GM23248 (cell line): ENCODE measurements around the gene GFOD1. TPM values are rescaled to one million over a fixed set of nuclear protein-coding genes. Genes with fewer than 3 reads are reported as not detected.

Experiments used
- DNase-seq: peaks from one replicate; pipeline ENCODE4 v3.0.0-alpha.2; 2015
- H2AFZ ChIP-seq: fragments of 200-600 bp; sonication (generic); 2 replicates; pipeline ENCODE4 v1.6.1; 2016; ENCODE audit warnings: antibody characterized with exemption
- H3F3A ChIP-seq: fragments of 200-600 bp; sonication (generic); 2 replicates; pipeline ENCODE4 v1.6.1; 2016; ENCODE audit warnings: mild to moderate bottlenecking, antibody characterized with exemption, mixed run types; ENCODE audit not compliant: insufficient read depth
- H3K27ac ChIP-seq: fragments of 200-600 bp; sonication (generic); 2 replicates; pipeline ENCODE4 v1.5.1; 2016; ENCODE audit warnings: mild to moderate bottlenecking
- H3K27me3 ChIP-seq: fragments of 200-600 bp; sonication (generic); replicated peaks from 2 replicates; pipeline ENCODE4 v1.6.1; 2016; ENCODE audit warnings: mild to moderate bottlenecking; ENCODE audit not compliant: insufficient read depth
- H3K36me3 ChIP-seq: fragments of 200-600 bp; sonication (generic); 2 replicates; pipeline ENCODE4 v1.6.1; 2016; ENCODE audit warnings: low read depth, mild to moderate bottlenecking
- H3K4me1 ChIP-seq: fragments of 200-600 bp; sonication (generic); 2 replicates; pipeline ENCODE4 v1.6.1; 2016; ENCODE audit warnings: mild to moderate bottlenecking; ENCODE audit not compliant: insufficient read depth
- H3K4me2 ChIP-seq: fragments of 200-600 bp; sonication (generic); one replicate; pipeline ENCODE4 v1.6.1; 2016; ENCODE audit warnings: mild to moderate bottlenecking; ENCODE audit not compliant: unreplicated experiment
- H3K4me3 ChIP-seq: fragments of 200-600 bp; sonication (generic); 2 replicates; pipeline ENCODE4 v1.5.1; 2016; ENCODE audit warnings: mild to moderate bottlenecking
- H3K79me2 ChIP-seq: fragments of 200-600 bp; sonication (generic); 2 replicates; pipeline ENCODE4 v1.6.1; 2016; ENCODE audit warnings: mild to moderate bottlenecking; ENCODE audit not compliant: insufficient read depth
- H3K9ac ChIP-seq: fragments of 200-600 bp; sonication (generic); 2 replicates; pipeline ENCODE4 v1.6.1; 2016; ENCODE audit warnings: mild to moderate bottlenecking
- H3K9me2 ChIP-seq: fragments of 200-600 bp; sonication (generic); 2 replicates; pipeline ENCODE4 v1.6.1; 2016; ENCODE audit warnings: mixed run types, mild to moderate bottlenecking, moderate library complexity; ENCODE audit not compliant: insufficient read depth
- H3K9me3 ChIP-seq: fragments of 200-600 bp; sonication (generic); one replicate; pipeline ENCODE4 v1.6.1; 2017; ENCODE audit warnings: low read depth
- H4K20me1 ChIP-seq: fragments of 200-600 bp; sonication (generic); 2 replicates; pipeline ENCODE4 v1.6.0; 2016; ENCODE audit not compliant: insufficient read depth
- EZH2 ChIP-seq: fragments of 200-600 bp; sonication (generic); IDR thresholded peaks from 2 replicates; pipeline ENCODE4 v1.6.1; 2018; ENCODE audit warnings: antibody characterized with exemption, mild to moderate bottlenecking; ENCODE audit not compliant: insufficient read depth, poor library complexity, severe bottlenecking
- EZH2phosphoT487 ChIP-seq: fragments of 200-600 bp; sonication (generic); IDR thresholded peaks from 2 replicates; pipeline ENCODE4 v1.6.1; 2018; ENCODE audit warnings: antibody characterized with exemption, moderate library complexity, mild to moderate bottlenecking, low read depth; ENCODE audit not compliant: insufficient read depth
- WGBS, 2 experiments: methylation state at CpG; one replicate each; pipeline ENCODE4 v1.1.6; 2015 to 2017; ENCODE audit warnings: low lambda C conversion rate in 2 of 2, low coverage in 1 of 2; ENCODE audit errors: missing lambda C conversion rate in 2 of 2; 5-methylcytosine and 5-hydroxymethylcytosine counted together
- in situ Hi-C: fragments of 300-500 bp; cut with MboI; formaldehyde crosslinking; loops from 2 replicates; pipeline ENCODE4 v1.15.0; 2020
- polyA plus RNA-seq: library from polyadenylated mRNA; unstranded; fragments of >200 nt; fragmentation: Nextera tagmentation; extraction: Ambion mirVana; gene quantifications from 2 replicates; pipeline ENCODE4 v1.2.1, GENCODE V29; 2016
- total RNA-seq: library from RNA; depleted of rRNA; stranded (reverse); fragments of >200 nt; shearing (Covaris generic); gene quantifications from 2 replicates; pipeline ENCODE4 v1.2.3, GENCODE V29; 2014

Gene GFOD1
- total and polyA plus RNA-seq, 2 experiments from 2014 or later = 0.84 to 0.97 TPM

GRCh38 chr6:13531956-13532355 is 44.6 kb upstream of the GFOD1 start:
- Histone ChIP-seq H3K79me2 (no peaks in the 10 kb centered on the region), H3F3A (no peaks in the 10 kb centered on the region), H3K9ac (no peak overlapping the region), H4K20me1 (no peaks in the 10 kb centered on the region), H3K27ac (no peak overlapping the region), H3K4me3 (no peak overlapping the region), H3K4me2 (no peak overlapping the region), H3K27me3 (no peaks in the 10 kb centered on the region; the same call in 1 of the 2 replicates), H2AFZ (no peak overlapping the region), H3K36me3 (no peaks in the 10 kb centered on the region), H3K9me2 (no peaks in the 10 kb centered on the region), H3K9me3 (no peaks in the 10 kb centered on the region), H3K4me1 (peaks cover 2% of the 10 kb centered on the region; the same call in 1 of the 2 replicates)
- in situ Hi-C loops = loop anchor here (25.0 kb wide), 2 partner anchors 195 to 620 kb away; partner anchors contain the start of gene TBC1D7
- DNase-seq = no peak
- TF ChIP-seq EZH2phosphoT487 = no peak
- TF ChIP-seq EZH2 = no peak
- WGBS, 2 experiments = 51 to 52% methylated on average over 4 of the region's 4 CpGs

GRCh38 chr6:13528777-13529343 is 41.5 kb upstream of the GFOD1 start:
- Histone ChIP-seq H3K9me3 (no peaks in the 10 kb centered on the region), H3K4me3 (no peak overlapping the region), H3K36me3 (no peaks in the 10 kb centered on the region), H3K9ac (no peak overlapping the region), H4K20me1 (no peaks in the 10 kb centered on the region), H3K9me2 (no peaks in the 10 kb centered on the region), H2AFZ (no peak overlapping the region), H3K79me2 (no peaks in the 10 kb centered on the region), H3K27me3 (no peaks in the 10 kb centered on the region; the same call in 1 of the 2 replicates), H3F3A (no peaks in the 10 kb centered on the region), H3K4me2 (no peak overlapping the region), H3K4me1 (no peaks in the 10 kb centered on the region), H3K27ac (no peak overlapping the region)
- DNase-seq = no peak
- no peak for TF ChIP-seq EZH2phosphoT487
- TF ChIP-seq EZH2 = no peak
- 78 to 87% methylated on average over 8 of the region's 8 CpGs for WGBS, 2 experiments
- in situ Hi-C loops = loop anchor here (25.0 kb wide), 2 partner anchors 192 to 617 kb away; partner anchors contain the start of gene TBC1D7

- in situ Hi-C loops = loop anchor here (25.0 kb wide), 2 partner anchors 191 to 616 kb away; partner anchors contain the start of gene TBC1D7
- H3F3A ChIP-seq = no peaks in the 10 kb centered on the region
- no peaks in the 10 kb centered on the region; the same call in 1 of the 2 replicates for H3K27me3 ChIP-seq
- H3K27ac ChIP-seq = no peak overlapping the region
- TF ChIP-seq EZH2 (no peak), EZH2phosphoT487 (no peak)
- H3K4me2 ChIP-seq = no peak overlapping the region
- no peaks in the 10 kb centered on the region for H4K20me1 ChIP-seq
- no peaks in the 10 kb centered on the region for H3K36me3 ChIP-seq
- no peaks in the 10 kb centered on the region for H3K9me3 ChIP-seq
- no peaks in the 10 kb centered on the region for H3K9me2 ChIP-seq
- no peak overlapping the region for H3K4me3 ChIP-seq
- peak; percentile 6 for DNase-seq
- 49 to 58% methylated on average over 3 of the region's 3 CpGs for WGBS, 2 experiments
- H2AFZ ChIP-seq = no peak overlapping the region
- no peaks in the 10 kb centered on the region for H3K4me1 ChIP-seq
- H3K79me2 ChIP-seq = no peaks in the 10 kb centered on the region
- H3K9ac ChIP-seq = no peak overlapping the region
These were observed 40.8 kb upstream of the GFOD1 start for GRCh38 chr6:13528232-13528631.

- no peaks in the 10 kb centered on the region for H3K36me3 ChIP-seq
- H3K27me3 ChIP-seq = no peaks in the 10 kb centered on the region; the same call in 1 of the 2 replicates
- 93 to 94% methylated on average over 4 of the region's 4 CpGs for WGBS, 2 experiments
- no peaks in the 10 kb centered on the region for H3F3A ChIP-seq
- H2AFZ ChIP-seq = no peak overlapping the region
- DNase-seq = no peak
- H3K9me2 ChIP-seq = no peaks in the 10 kb centered on the region
- no peak overlapping the region for H3K4me2 ChIP-seq
- H3K9me3 ChIP-seq = no peaks in the 10 kb centered on the region
- H3K79me2 ChIP-seq = no peaks in the 10 kb centered on the region
- H3K9ac ChIP-seq = no peak overlapping the region
- TF ChIP-seq EZH2 (no peak), EZH2phosphoT487 (no peak)
- no peak overlapping the region for H3K27ac ChIP-seq
- no peaks in the 10 kb centered on the region for H3K4me1 ChIP-seq
- in situ Hi-C loops = loop anchor here (25.0 kb wide), 2 partner anchors 190 to 615 kb away; partner anchors contain the start of gene TBC1D7
- H4K20me1 ChIP-seq = no peaks in the 10 kb centered on the region
- H3K4me3 ChIP-seq = no peak overlapping the region
These were observed 40.3 kb upstream of the GFOD1 start for GRCh38 chr6:13527671-13528056.
